Sigmoid colon (tissue), 7 donors: ENCODE data around the gene BCL2L12. TPM values are rescaled to one million over a fixed set of nuclear protein-coding genes. Genes with fewer than 3 reads are reported as not detected.

Experiments used
- DNase-seq: peaks from one replicate; pipeline ENCODE4 v3.0.0-alpha.2; 2019
- H3K27ac ChIP-seq, 4 donors: fragments of 200-600 bp; sonication (generic); one replicate each; pipeline ENCODE4 v1.5.1; 2016 to 2019; ENCODE audit warnings: mild to moderate bottlenecking in 1 of 4
- H3K27me3 ChIP-seq, 3 donors: fragments of 200-600 bp; sonication (generic); one replicate each; pipeline ENCODE4 v1.5.1; 2019; ENCODE audit warnings: mild to moderate bottlenecking in 1 of 3
- H3K36me3 ChIP-seq, 4 donors: fragments of 200-600 bp; sonication (generic); one replicate each; pipeline ENCODE4 v1.5.1; 2016 to 2019
- H3K4me1 ChIP-seq, 4 donors: fragments of 200-600 bp; sonication (generic); one replicate each; pipeline ENCODE4 v1.5.1; 2017 to 2019
- H3K4me3 ChIP-seq, 4 donors: fragments of 200-600 bp; sonication (generic); one replicate each; pipeline ENCODE4 v1.5.1; 2017 to 2019; ENCODE audit warnings: mild to moderate bottlenecking in 2 of 4, moderate library complexity in 1 of 4
- H3K9me3 ChIP-seq, 4 donors: fragments of 200-600 bp in 3 of 4; sonication (generic) in 3 of 4; one replicate each; pipeline versions ENCODE4 v1.5.1 to v1.6.1; 2013 to 2019
- CTCF ChIP-seq, 4 experiments: fragments of 450-650 bp in 3 of 4; fragments of 200-600 bp in 1 of 4; IDR thresholded peaks; one replicate each; pipeline ENCODE4 v1.5.1; 2016 to 2019; ENCODE audit warnings: antibody characterized with exemption in 4 of 4, mild to moderate bottlenecking in 3 of 4, moderate library complexity in 2 of 4
- EP300 ChIP-seq, 4 donors: sonication (generic); formaldehyde crosslinking; IDR thresholded peaks; one replicate each; pipeline ENCODE4 v1.6.1; 2017; ENCODE audit warnings: antibody characterized with exemption in 4 of 4
- POLR2A ChIP-seq, 2 donors: fragments of 450-650 bp; IDR thresholded peaks; one replicate each; pipeline ENCODE4 v1.6.1; 2016; ENCODE audit warnings: antibody characterized with exemption in 2 of 2, mild to moderate bottlenecking in 2 of 2, moderate library complexity in 2 of 2
- POLR2AphosphoS5 ChIP-seq, 4 donors: sonication (generic); formaldehyde crosslinking; IDR thresholded peaks; one replicate each; pipeline ENCODE4 v1.6.1; 2017; ENCODE audit warnings: antibody characterized with exemption in 4 of 4
- WGBS, 2 donors: extraction: QIAGEN DNeasy Blood & Tissue Kit; methylation state at CpG; one replicate each; pipeline ENCODE4 v1.1.7; 2013; 5-methylcytosine and 5-hydroxymethylcytosine counted together
- intact Hi-C: fragments of 100-400 bp; cut with DNase I; formaldehyde crosslinking; loops from one replicate; pipeline ENCODE4 v1.15.1; 2023
- polyA plus RNA-seq, 3 donors: library from polyadenylated mRNA; stranded (reverse); fragments of 200-250 nt; gene quantifications; one replicate each; pipeline ENCODE4 v1.2.3, GENCODE V29; 2013
- total RNA-seq, 4 donors: library from RNA; depleted of rRNA; stranded (reverse); fragments of >200 nt; gene quantifications; one replicate each; pipeline ENCODE4 v1.1.0, GENCODE V29; 2016
- donor health status: healthy with polysubstance abuse.
- donor health status: Bipolar disorder and iron deficiency.
- donor health status: healthy.

Gene BCL2L12
- total and polyA plus RNA-seq, 7 donors = 4.6 to 43.6 (median 9.0) TPM

GRCh38 chr19:49704888-49705642 is 39.3 kb downstream of the BCL2L12 start:
- Histone ChIP-seq H3K4me1 (no peaks in the 10 kb centered on the region), H3K4me3 (no peak overlapping the region), H3K9me3 (no peaks in the 10 kb centered on the region), H3K36me3 (no peaks in the 10 kb centered on the region), H3K27ac (no peak overlapping the region), H3K27me3 (peaks cover 0 to 6% (median 6%) of the 10 kb centered on the region in 3 donors)
- 83 to 88% methylated on average over 22 of the region's 22 CpGs for WGBS, 2 donors
- TF ChIP-seq POLR2A (IDR thresholded peaks at IDR 0.05) = no peak
- TF ChIP-seq EP300 (IDR thresholded peaks at IDR 0.05) = no peak
- no peak for TF ChIP-seq POLR2AphosphoS5 (IDR thresholded peaks at IDR 0.05)
- TF ChIP-seq CTCF (IDR thresholded peaks at IDR 0.05) = no peak
- DNase-seq = no peak
- intact Hi-C loops = no loop called here

DNA sequence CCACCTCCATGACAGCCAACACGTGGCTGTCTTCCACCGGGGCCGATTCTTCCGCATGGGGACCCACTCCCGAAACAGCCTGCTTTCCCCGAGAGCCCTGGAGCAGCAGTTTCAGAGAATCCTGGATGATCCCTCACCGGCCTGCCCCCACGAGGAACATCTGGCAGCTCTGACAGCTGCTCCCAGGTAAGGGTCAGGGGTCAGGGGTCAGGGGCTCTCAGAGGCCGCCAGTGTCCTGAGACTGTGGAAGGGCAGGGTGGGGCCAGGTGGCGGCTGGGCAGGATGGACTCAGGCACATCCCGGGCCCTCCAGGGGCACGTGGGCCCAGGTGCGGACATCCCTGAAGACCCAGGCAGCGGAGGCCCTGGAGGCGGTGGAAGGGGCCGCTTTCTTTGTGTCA is 40.2 kb downstream of the BCL2L12 start:
- Histone ChIP-seq H3K27ac (no peak overlapping the region), H3K4me3 (no peak overlapping the region), H3K27me3 (peaks cover 0 to 6% (median 6%) of the 10 kb centered on the region in 3 donors), H3K9me3 (no peaks in the 10 kb centered on the region), H3K36me3 (no peaks in the 10 kb centered on the region), H3K4me1 (no peaks in the 10 kb centered on the region)
- 81 to 90% methylated on average over 16 of the region's 16 CpGs for WGBS, 2 donors
- DNase-seq = no peak
- intact Hi-C loops = no loop called here
- no peak for TF ChIP-seq POLR2A (IDR thresholded peaks at IDR 0.05)
- TF ChIP-seq EP300 (IDR thresholded peaks at IDR 0.05) = no peak
- no peak for TF ChIP-seq POLR2AphosphoS5 (IDR thresholded peaks at IDR 0.05)
- no peak for TF ChIP-seq CTCF (IDR thresholded peaks at IDR 0.05)

DNA sequence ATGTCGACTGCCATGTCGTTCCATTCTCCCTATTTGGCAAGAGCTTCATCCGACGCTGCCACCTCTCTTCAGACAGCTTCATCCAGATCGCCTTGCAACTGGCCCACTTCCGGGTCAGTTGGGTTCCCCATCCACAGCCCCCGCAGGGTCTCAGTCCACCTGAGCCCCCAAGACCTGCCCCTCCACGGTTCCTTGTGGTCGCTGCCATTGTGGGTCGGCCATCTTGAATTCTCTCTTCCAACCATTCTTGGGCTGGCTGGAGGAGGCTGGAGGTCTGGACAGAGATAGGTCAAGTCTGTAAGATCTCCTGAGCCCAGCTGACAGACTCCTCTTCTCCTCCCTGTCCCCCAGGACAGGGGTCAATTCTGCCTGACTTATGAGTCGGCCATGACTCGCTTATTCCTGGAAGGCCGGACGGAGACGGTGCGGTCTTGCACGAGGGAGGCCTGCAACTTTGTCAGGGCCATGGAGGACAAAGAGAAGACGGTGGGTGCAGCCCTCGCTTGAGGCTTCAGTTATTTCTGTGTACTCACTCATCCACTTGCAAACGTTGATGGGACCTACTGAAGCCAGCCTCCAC is 44.7 kb downstream of the BCL2L12 start:
- no peak overlapping the region for H3K4me3 ChIP-seq
- no peaks in the 10 kb centered on the region for H3K27me3 ChIP-seq
- H3K4me1 ChIP-seq = no peaks in the 10 kb centered on the region
- DNase-seq = no peak
- 93% methylated on average over 20 of the region's 20 CpGs for WGBS, 2 donors
- no peaks in the 10 kb centered on the region for H3K9me3 ChIP-seq
- H3K27ac ChIP-seq = no peak overlapping the region
- H3K36me3 ChIP-seq = no peaks in the 10 kb centered on the region
- intact Hi-C loops = no loop called here
- TF ChIP-seq POLR2A (IDR thresholded peaks at IDR 0.05) (no peak), EP300 (IDR thresholded peaks at IDR 0.05) (no peak), POLR2AphosphoS5 (IDR thresholded peaks at IDR 0.05) (no peak), CTCF (IDR thresholded peaks at IDR 0.05) (no peak)

GRCh38 chr19:49712397-49712859 is 46.7 kb downstream of the BCL2L12 start:
- DNase-seq = peak; percentile 87
- Histone ChIP-seq H3K27me3 (no peaks in the 10 kb centered on the region), H3K27ac (no peak overlapping the region), H3K9me3 (no peaks in the 10 kb centered on the region), H3K4me1 (no peaks in the 10 kb centered on the region), H3K4me3 (no peak overlapping the region), H3K36me3 (no peaks in the 10 kb centered on the region)
- TF ChIP-seq EP300 (IDR thresholded peaks at IDR 0.05) = no peak
- no peak for TF ChIP-seq POLR2A (IDR thresholded peaks at IDR 0.05)
- TF ChIP-seq CTCF (IDR thresholded peaks at IDR 0.05) = no peak
- no peak for TF ChIP-seq POLR2AphosphoS5 (IDR thresholded peaks at IDR 0.05)
- WGBS, 2 donors = 44 to 69% methylated on average over 20 of the region's 20 CpGs
- intact Hi-C loops = no loop called here
